Activated effector memory CD4-positive, alpha-beta T cell treated with Interleukin-2 at 50 U/mL for 16 hours (primary cell): Measurements from ENCODE around the gene RNF123.

Source experiments
- DNase-seq: peaks from one replicate; pipeline ENCODE4 v3.0.0-alpha.2; 2020

RNF123 gene

DNA sequence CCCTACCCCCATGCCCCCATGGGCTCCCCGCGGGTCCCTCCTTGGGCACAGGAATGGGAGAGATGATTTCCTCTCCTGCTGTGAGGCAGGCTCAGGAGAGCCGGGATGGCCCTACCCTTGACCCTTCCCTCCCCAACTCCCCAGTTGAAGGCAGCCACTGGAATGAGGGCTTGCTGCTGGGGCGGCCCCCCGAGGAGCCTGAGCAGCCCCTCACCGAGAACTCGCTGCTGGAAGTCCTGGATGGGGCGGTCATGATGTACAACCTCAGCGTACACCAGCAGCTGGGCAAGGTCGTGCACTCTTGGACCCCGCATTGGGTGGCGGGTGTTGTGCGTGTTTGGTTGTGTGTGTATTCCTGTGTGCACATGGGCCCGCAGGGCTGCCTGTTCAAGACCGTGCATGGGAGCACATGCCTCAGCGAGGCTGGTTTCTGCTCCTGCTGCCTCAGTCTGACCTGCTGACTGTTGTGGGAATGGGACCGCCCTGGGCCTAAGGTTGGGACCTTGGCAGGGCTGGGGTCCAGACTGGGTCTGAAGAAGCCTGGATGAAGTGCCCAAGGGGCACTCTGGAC is 16.1 kb downstream of the RNF123 start:
- no peak for DNase-seq

DNA sequence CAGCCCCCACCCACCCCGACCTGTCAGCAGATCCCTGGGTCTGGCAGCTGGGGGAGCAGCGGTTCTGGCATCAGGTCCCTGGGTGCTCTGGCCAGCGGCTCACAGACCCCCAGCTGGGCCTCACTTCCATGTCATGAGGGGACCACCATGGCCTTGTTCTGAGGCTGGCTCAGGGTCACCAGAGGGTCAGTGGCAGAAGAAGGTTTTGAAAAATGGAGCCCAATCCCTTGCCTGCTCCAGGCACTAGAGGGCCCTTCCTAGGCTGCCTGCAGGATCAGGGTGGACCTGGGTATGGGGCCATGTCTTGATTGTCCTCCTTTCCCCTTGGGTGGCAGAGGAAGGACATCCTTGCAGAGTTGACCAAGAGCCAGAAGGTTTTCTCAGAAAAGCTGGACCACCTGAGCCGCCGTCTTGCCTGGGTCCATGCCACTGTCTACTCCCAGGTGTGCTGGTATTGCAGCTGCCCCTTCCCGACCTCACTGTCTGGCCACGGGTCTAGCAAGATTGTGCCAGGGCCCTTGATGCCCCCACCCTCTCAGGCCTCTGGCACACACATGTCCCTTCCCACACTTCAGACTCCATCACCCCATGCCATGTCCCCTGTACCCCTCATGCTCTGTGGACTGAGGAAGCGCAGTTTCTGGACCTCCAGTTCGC is 17.2 kb downstream of the RNF123 start:
- no peak for DNase-seq

- DNase-seq, result no peak
Observed at GRCh38 chr3:49707113-49707480, 17.7 kb downstream of the RNF123 start.

DNA sequence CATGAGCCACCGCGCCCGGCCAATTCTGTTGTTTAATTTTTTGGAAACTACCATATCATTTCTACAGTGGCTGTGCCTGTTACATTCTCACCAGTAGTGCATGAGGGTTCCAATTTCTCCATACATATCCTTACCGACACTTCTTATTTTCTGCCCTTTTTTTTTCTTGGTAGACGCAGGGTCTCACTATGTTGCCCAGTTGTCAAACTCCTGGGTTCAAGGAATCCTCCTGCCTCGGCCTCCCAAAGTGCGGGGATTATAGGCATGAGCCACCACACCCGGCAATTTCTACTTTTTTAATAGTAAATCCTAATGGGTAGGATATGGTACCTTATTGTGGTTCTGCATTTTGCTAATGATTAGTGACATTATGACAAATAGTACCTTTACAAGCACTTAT is 20.5 kb downstream of the RNF123 start:
- DNase-seq, result no peak

DNA sequence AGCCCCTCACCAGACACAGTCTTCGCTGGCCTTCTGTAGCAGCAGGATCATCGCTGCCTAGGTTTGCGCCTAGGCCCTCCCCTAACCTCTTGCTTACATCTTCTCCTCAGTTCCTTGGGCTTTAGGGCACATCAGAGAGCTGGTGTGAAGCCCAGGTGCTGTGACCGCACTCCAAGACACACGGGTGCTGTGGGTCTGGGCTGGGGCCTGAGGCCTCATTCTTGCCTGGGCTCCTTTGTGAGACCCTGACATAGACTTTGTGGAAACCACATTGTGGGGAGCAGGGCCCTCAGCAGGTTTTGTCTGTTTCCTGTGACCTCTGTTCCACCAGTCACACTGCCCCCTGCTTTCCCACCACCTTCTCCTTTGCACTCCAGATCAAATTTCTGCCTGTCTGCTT is 22.1 kb downstream of the RNF123 start:
- DNase-seq, result no peak

DNA sequence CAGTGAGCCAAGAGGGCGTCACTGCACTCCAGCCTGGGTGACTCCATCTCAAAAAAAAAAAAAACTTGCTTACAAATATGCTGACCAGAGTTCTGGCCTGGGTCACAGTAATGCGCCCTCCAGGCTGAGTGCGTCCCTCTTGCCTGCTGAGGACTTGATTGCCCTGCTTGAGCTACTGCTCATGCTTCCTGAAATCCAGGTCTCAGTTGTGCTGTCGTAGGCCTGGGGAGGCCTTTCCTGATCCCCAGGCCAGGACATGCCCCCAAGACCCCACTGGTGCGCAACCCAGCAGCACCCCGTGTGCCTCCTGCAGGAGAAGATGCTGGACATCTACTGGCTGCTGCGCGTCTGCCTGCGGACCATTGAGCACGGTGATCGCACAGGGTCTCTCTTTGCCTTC is 22.8 kb downstream of the RNF123 start:
- no peak for DNase-seq

- DNase-seq, result no peak
Observed at GRCh38 chr3:49712631-49713317, 23.4 kb downstream of the RNF123 start.

GRCh38 chr3:49713336-49714105 is 24.2 kb downstream of the RNF123 start:
- no peak for DNase-seq

DNA sequence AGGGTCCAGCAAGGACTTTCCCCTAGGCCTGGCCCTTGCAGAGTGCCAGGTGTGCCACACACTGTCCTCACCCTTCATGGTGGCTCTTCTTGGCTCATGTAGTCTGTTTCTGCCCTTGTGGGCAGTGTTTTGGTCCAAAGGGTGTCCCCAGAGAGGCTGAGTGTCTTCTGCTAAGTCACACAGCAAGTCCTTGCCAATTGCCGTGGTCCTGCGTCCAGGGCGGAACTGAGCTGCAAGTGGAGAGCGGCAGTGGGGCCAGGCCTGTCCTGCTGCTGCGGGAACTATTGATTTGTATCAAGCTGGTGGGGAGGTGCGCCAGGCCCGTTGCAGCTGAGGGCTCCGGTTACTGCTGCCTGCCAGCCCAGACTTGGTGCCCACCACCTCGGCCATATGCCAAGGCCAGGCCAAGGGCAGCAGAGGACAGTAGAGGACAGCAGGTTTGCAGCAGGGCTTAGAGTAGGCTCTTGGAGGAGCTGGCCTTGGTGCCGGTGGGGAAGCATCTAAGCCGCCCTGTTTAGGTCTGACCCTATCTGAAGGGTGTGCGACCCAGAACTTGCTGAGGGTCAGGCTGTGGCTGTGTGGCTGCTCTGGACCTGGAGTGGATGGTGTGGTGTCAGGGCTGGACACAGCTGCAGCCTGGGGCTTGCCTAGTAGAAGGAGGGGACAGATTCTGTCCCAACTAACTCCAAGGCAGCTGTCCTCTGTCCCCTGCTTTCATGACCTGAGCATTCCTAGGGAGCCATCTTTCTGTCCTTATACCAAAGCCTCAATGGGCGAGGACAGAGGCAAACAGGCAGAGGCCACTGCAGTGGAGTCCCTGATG is 25.6 kb downstream of the RNF123 start:
- no peak for DNase-seq

GRCh38 chr3:49715611-49716121 is 26.3 kb downstream of the RNF123 start:
- DNase-seq, result no peak

GRCh38 chr3:49716169-49716568 is 26.8 kb downstream of the RNF123 start:
- no peak for DNase-seq

DNA sequence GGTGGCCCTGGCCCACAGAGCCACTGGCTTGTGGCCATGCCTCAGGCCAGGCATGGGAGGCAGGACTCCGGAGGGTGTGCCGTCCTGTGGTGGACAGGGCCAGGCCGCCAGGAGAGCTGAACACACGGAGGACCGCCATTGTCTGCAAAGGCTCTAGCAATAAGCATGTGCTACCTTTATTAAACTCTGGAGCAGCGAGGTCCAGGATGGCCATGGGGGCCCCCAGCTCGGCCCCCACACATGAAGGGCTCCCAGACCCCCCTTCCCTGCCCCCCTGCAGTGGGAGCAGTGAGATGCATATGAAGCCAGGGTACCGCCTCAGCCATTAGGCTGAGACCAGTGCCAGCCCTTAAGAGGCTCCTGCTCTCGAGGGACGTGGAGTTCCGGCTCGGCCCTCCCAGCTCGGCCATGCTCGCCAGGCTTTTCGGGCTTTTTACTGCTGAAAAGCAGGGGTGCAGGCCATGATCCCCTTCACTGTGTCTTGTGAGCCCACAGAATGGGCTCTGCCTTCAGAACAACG is 27.4 kb downstream of the RNF123 start:
- DNase-seq, result no peak

GRCh38 chr3:49717211-49717958 is 28.0 kb downstream of the RNF123 start:
- DNase-seq, result no peak

- no peak for DNase-seq
Observed at GRCh38 chr3:49717959-49718857, 28.9 kb downstream of the RNF123 start.

GRCh38 chr3:49718858-49719213 is 29.5 kb downstream of the RNF123 start:
- DNase-seq, result no peak

DNA sequence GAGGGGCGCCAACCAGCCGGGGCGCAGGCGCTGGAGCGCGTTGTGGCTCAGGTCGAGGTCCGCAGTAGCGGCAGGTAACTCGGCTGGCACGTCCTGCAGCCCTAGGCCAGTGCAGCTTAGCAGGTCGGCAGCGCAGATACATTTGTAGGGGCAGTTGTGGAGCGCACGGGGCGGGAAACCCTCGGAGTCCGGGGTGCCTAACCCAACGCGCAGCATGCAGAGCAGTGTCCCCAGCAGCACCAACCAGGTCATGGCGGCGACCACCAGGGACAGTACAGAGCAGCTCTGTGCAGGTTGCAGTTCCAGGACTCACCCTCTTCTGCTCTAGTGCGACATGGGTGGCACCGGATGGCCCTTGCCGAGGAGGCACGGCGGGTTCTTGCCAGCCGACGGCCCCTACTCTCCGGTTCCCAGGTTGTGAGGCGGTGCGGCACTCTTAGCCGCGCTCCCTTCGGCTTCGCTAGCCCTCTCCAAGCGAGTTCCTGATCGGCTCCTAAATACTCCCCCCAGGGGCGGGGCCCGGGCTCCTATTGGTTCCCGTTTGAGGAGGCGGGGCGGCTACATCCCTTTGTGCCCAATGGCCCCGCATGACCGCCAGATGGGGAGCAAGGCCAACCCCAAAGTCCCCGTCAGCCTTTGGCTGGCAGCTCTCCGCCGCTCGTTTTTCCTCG is 30.0 kb downstream of the RNF123 start, which contains the start of gene AMIGO3:
TSS of gene AMIGO3 (minus strand) at position 471 of the 671 bp plus-strand sequence. CDS start at position 252, 219 bp downstream.
- DNase-seq, result peak; percentile 85

DNA sequence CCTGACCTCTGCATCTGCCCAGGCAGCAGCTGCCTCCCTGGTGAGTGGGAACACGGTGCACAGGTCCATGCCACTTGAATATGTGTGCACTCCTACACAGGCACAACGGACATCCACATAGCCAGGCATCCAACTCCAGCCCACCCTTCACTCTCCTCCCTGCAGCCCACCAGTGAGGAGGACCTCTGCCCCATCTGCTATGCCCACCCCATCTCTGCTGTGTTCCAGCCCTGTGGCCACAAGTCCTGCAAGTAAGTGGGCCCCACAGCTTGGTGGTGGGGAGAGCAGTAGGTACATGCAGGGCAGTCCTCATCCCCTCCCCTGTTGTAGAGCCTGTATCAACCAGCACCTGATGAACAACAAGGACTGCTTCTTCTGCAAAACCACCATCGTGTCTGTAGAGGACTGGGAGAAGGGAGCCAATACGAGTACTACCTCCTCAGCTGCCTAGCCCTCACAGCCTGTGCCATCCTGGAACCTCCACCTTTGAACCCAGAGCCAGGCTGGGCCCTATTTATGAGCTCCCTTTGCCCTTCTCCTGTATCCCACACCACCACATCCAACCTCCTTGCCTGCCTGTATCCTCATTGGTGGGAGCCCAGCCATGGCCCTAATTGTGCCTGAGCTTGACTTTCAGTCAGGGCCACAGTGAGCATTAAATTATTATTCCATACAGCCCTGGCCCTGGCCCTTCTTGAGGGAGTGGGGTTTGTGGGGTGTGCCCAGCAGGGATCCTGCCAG is 31.7 kb downstream of the RNF123 start:
- DNase-seq, result no peak

GRCh38 chr3:49721596-49721895 is 32.2 kb downstream of the RNF123 start:
- no peak for DNase-seq
